ENCODE results near the gene CDH16.

- TF ChIP-seq CTCF (IDR thresholded peaks at IDR 0.05; ENCODE audit: insufficient read depth, low read length) (no peak), POLR2AphosphoS5 (IDR thresholded peaks at IDR 0.05; ENCODE audit: low read depth) (no peak)
These were observed 37.1 kb downstream of the CDH16 start for GRCh38 chr16:66881560-66881959.

All from HL-60 (cell line).